Central memory CD8-positive, alpha-beta T cell (primary cell): ENCODE data around the gene FHIT.
"Not testable (repeated sequence)": the region's sequence is repeated elsewhere in the genome, so short reads cannot be mapped to it uniquely, and the experiment has no call there.

Experiments
- ATAC-seq: fragments of 150-1000 bp; cut with Tn5 transposase; replicated peaks from 2 replicates; pipeline ENCODE4 v1.10.0; 2022; ENCODE audit warnings: mild to moderate bottlenecking, moderate FRiP score, moderate number of reproducible peaks; ENCODE audit not compliant: poor library complexity, severe bottlenecking; ENCODE audit errors: extremely low read depth
- DNase-seq, 2 donors: peaks; one replicate each; pipeline ENCODE4 v3.0.0; 2021; ENCODE audit warnings: low spot score in 2 of 2
- H3K27ac Mint-ChIP-seq: one replicate; pipeline ENCODE4 v1.8.0; 2022; ENCODE audit warnings: low read depth, mild to moderate bottlenecking, moderate library complexity, mixed read lengths
- H3K27me3 Mint-ChIP-seq: one replicate; pipeline ENCODE4 v1.8.0; 2022; ENCODE audit warnings: mixed read lengths
- H3K36me3 Mint-ChIP-seq: one replicate; pipeline ENCODE4 v1.8.0; 2022; ENCODE audit warnings: mild to moderate bottlenecking, moderate library complexity, mixed read lengths; ENCODE audit not compliant: insufficient read depth
- H3K4me1 Mint-ChIP-seq: one replicate; pipeline ENCODE4 v1.8.0; 2022; ENCODE audit warnings: mixed read lengths
- H3K4me3 Mint-ChIP-seq: one replicate; pipeline ENCODE4 v1.8.0; 2022; ENCODE audit warnings: mild to moderate bottlenecking, moderate library complexity, mixed read lengths
- H3K9me3 Mint-ChIP-seq: one replicate; pipeline ENCODE4 v1.8.0; 2022; ENCODE audit warnings: mixed read lengths

The FHIT gene

DNA sequence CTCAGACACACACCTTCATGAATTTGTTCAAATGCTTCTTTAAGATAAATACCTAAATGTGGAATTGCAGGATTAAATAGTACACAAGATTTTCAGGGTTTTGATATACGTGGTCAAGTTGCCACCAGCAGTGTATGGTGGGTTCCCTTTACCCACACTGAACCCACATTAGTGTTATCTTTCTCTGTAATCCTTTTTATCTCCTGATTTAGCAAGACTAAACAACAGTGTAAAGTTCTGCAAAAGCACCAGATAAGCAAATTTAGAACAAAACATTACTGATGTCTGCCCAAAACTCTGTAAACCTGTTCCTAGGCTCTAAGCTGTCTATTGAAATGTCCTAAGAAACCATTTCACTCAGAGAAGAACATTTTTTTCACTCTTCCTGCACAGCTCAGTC is 352.9 kb downstream of the FHIT start:
- ATAC-seq (no peak), DNase-seq (no peak)
- Mint-ChIP-seq H3K4me1 (no peaks in the 10 kb centered on the region), H3K27me3 (no peaks in the 10 kb centered on the region), H3K9me3 (no peaks in the 10 kb centered on the region), H3K36me3 (no peaks in the 10 kb centered on the region), H3K4me3 (no peak overlapping the region), H3K27ac (no peak overlapping the region)

DNA sequence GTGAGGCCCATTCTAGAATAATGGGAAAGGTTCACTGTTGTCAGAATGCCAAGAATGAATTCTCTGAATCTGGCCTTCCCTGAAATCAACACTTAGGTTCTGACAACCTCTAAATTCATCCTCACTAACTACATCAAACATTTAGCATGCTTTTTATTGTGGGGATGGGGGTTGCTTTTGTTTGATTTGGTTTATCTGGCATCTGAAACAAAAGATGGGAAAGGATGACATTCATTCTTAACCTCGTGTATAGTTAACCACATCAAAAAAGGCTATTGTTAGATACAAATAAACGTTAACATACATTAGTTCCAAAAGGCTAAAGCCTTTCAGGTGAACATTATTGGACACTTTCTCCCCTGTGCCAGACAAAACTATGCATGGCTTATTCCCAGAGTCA is 357.3 kb downstream of the FHIT start:
- H3K27me3 Mint-ChIP-seq = no peaks in the 10 kb centered on the region
- H3K27ac Mint-ChIP-seq = no peak overlapping the region
- no peak for ATAC-seq
- H3K36me3 Mint-ChIP-seq = no peaks in the 10 kb centered on the region
- no peak for DNase-seq
- no peak overlapping the region for H3K4me3 Mint-ChIP-seq
- peaks cover 4% of the 10 kb centered on the region for H3K9me3 Mint-ChIP-seq
- H3K4me1 Mint-ChIP-seq = no peaks in the 10 kb centered on the region

DNA sequence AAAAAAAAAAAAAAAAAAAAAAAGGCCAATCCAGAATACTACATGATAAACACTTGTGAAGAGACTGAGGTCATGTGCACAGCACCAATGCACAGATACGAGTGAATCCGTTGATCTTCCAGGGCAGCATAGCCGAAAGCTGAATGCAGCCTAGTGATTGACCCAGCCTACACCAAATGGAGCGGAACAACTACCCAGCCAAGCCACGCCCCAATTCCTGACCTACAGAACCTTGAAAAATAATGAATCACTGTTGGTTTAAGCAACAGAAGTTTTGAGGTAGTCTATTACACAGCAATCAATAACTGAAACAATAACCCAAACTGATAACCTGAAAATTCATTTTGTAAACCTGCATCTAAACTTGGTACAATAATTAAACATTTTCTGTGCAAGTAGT is 361.0 kb downstream of the FHIT start:
- no peak overlapping the region for H3K4me3 Mint-ChIP-seq
- peaks cover 6% of the 10 kb centered on the region for H3K9me3 Mint-ChIP-seq
- ATAC-seq (no peak), DNase-seq (no peak)
- no peaks in the 10 kb centered on the region for H3K36me3 Mint-ChIP-seq
- H3K4me1 Mint-ChIP-seq = no peaks in the 10 kb centered on the region
- H3K27ac Mint-ChIP-seq = no peak overlapping the region
- no peaks in the 10 kb centered on the region for H3K27me3 Mint-ChIP-seq

DNA sequence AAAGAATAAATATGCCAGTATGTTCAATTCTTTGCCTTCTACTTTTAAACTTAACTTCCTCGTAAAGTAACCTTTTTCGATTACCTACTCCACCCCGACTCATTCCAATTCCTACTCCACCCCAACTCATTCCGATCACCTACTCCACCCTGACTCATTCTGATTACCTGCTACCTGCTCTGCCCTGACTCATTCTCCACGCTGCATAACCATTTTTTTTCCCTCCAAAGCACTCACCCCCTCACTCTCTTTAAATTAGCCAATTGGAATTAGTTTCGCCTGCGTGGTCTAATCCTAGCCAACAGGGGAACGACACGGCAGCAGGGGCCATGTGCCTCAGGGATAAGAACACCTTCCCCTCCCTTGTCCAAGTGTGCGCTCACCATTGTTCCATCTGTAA is 362.3 kb downstream of the FHIT start:
- not testable (repeated sequence) for H3K27me3 Mint-ChIP-seq

DNA sequence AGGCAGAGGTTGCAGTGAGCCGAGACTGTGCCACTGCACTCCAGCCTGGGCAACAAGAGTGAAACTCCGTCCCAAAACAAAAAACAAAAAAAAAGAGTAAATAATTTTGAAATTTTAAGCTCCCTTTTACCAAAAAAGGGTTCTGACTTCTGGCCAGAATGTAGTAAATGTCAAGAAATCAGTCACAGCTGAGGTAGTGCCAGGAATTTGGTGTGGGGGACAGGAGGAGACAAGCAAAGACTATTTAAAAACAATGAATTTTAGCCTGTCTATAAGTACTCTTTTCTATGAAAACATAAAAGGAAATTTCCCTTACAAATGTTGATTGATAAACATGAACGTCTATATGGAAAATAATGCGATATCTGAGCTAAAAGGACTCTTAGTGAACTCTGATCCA is 363.7 kb downstream of the FHIT start:
- no peaks in the 10 kb centered on the region for H3K36me3 Mint-ChIP-seq
- H3K9me3 Mint-ChIP-seq = peaks cover 15% of the 10 kb centered on the region
- ATAC-seq = no peak
- H3K27ac Mint-ChIP-seq = no peak overlapping the region
- H3K27me3 Mint-ChIP-seq = no peaks in the 10 kb centered on the region
- no peaks in the 10 kb centered on the region for H3K4me1 Mint-ChIP-seq
- no peak overlapping the region for H3K4me3 Mint-ChIP-seq
- DNase-seq = no peak

More for the DNA sequence above, 362.3 kb downstream of the FHIT start:
- not testable (repeated sequence) for H3K36me3 Mint-ChIP-seq, H3K9me3 Mint-ChIP-seq, DNase-seq, H3K4me3 Mint-ChIP-seq, H3K27ac Mint-ChIP-seq, ATAC-seq, H3K4me1 Mint-ChIP-seq

DNA sequence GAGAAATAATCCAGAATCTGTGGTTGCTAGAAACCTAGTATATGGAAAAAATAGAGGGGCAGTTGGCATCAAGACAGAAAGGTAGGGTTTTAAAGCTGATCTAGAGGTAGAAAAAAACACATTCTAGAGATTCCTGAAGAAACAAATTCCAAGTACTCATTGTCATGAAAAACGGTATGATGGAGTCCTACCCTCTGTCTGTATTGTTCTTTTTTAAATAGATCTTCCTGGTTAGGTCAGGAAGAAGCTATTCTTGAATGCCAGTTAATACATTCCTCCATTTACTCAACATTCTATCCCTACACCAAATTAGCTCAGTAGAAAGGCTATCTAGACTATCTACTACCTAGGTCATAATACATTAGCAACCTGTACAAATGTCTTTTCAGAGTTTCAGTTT is 364.7 kb downstream of the FHIT start:
- H3K27ac Mint-ChIP-seq = no peak overlapping the region
- H3K27me3 Mint-ChIP-seq = no peaks in the 10 kb centered on the region
- no peaks in the 10 kb centered on the region for H3K4me1 Mint-ChIP-seq
- H3K9me3 Mint-ChIP-seq = peaks cover 20% of the 10 kb centered on the region
- H3K4me3 Mint-ChIP-seq = no peak overlapping the region
- H3K36me3 Mint-ChIP-seq = no peaks in the 10 kb centered on the region
- no peak for DNase-seq
- ATAC-seq = no peak

DNA sequence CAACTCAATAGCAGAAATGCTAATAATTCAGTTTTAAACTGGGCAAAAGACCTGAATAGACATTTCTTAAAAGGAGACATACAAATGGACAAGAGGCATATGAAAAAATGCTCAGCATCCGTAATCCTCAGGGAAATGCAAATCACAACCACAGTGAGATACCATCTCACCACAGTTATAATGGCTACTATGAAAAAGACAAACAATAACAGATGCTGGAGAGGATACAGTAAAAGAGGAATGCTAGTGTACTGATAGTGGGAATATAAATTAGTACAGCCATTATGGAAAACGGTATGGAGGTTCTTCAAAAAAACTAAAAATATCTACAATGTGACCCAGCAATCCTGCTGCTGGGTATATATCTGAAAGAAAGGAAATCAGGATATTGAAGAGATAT is 367.2 kb downstream of the FHIT start:
- Mint-ChIP-seq H3K4me1 (no peaks in the 10 kb centered on the region), H3K36me3 (no peaks in the 10 kb centered on the region), H3K4me3 (no peak overlapping the region), H3K27me3 (no peaks in the 10 kb centered on the region), H3K9me3 (peaks cover 21% of the 10 kb centered on the region), H3K27ac (no peak overlapping the region)
- DNase-seq = no peak
- no peak for ATAC-seq

DNA sequence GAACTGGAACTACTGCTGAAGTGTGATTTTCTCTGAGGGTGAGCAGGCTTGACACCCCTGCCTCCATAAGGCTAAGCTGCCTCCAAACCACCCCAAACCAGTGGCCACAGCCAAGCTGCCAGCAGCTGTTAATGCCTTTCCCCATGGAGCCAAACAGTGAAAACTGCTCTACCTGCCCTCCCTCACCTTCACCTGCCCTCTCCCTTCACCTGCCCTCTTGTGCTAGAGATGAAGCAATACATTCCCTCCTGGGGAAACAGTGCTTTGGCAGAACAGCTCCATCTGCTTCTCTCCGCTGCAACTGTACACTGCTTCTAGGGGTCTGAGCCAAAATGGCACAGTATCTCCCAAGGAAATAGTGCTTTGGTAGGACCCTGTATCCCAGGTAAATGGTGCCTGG is 374.1 kb downstream of the FHIT start:
- H3K36me3 Mint-ChIP-seq = no peaks in the 10 kb centered on the region
- no peaks in the 10 kb centered on the region for H3K4me1 Mint-ChIP-seq
- DNase-seq = no peak
- H3K9me3 Mint-ChIP-seq = peaks cover 16% of the 10 kb centered on the region
- no peak for ATAC-seq
- no peak overlapping the region for H3K4me3 Mint-ChIP-seq
- H3K27ac Mint-ChIP-seq = no peak overlapping the region
- H3K27me3 Mint-ChIP-seq = no peaks in the 10 kb centered on the region

DNA sequence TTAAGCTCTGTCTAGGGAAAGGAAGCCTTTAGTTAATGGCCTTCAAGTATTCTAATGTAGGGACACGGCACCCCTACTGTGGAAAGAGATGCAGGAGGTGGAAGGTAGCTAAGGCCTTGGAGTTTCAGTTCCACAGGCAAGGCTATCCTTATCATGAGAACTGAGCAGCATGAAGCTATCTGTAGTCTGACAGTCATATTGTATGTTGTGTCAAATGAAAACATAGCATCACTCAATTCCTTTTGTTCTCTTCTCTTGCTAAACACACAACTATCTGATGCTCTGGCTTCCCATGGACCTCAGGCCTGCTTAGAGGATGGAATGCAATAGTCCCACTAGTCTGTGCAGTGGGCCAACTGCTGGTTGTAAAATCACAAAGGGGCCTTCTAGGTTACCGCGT is 380.9 kb downstream of the FHIT start:
- DNase-seq = no peak
- H3K9me3 Mint-ChIP-seq = peaks cover 12% of the 10 kb centered on the region
- no peak for ATAC-seq
- H3K4me3 Mint-ChIP-seq = no peak overlapping the region
- no peaks in the 10 kb centered on the region for H3K27me3 Mint-ChIP-seq
- H3K36me3 Mint-ChIP-seq = no peaks in the 10 kb centered on the region
- no peak overlapping the region for H3K27ac Mint-ChIP-seq
- H3K4me1 Mint-ChIP-seq = no peaks in the 10 kb centered on the region

DNA sequence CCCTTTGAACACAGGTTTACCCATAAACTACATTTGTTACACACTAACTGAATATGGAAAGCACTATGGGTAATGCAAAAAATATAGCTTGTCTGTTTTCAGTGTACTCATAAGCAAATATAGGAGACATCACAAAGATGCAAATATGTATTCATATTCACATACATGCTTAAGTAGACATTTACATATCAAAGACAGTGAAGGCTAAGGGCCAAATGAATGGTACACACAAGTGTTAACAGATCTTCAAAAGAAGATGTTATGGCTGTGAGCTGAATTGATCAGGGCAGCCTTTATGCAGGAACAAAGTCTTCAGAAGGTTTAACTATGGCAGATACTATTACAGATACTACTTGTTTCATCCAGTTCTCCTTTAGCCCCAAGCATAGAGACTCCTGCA is 384.1 kb downstream of the FHIT start:
- DNase-seq = no peak
- Mint-ChIP-seq H3K36me3 (no peaks in the 10 kb centered on the region), H3K27ac (no peak overlapping the region), H3K27me3 (no peaks in the 10 kb centered on the region), H3K9me3 (peaks cover 18% of the 10 kb centered on the region), H3K4me1 (no peaks in the 10 kb centered on the region), H3K4me3 (no peak overlapping the region)
- no peak for ATAC-seq

DNA sequence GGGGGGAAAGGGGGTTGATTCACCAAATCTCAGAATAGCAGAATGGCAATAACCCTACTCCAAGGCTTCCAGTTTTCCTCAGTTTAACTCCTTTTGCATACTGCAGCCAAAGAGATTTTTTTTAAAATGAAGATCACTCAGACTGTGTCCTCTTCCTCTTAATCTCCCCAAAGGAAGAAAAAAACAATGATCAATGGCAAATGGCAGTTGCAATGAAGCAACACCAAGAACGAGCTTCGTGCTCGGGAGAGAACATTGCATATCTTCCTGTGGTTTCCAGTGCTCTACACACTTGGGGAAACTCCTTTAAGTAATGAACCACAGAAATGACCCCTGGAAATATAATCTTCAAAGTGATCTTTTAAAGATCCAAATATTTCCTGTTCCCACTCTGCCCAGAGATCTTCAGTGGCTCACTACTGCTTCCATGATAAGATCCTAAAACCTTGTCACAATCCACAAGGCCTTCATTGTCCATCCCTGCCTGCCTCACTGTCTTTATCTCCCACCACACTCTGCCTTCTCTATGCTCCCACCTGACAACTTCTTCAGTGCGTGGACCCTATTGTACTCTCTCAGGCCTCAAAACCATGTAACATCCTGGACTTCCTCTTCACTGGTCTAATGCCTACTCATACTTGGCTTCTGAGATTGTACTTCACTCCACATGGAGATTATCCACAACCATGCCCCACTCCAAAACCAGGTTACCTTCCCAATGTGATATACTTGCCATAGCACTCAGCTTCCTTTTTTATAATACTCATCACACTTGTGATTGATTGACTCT is 394.8 kb downstream of the FHIT start:
- no peaks in the 10 kb centered on the region for H3K36me3 Mint-ChIP-seq
- H3K27ac Mint-ChIP-seq = no peak overlapping the region
- H3K9me3 Mint-ChIP-seq = peaks cover 6% of the 10 kb centered on the region
- H3K4me1 Mint-ChIP-seq = no peaks in the 10 kb centered on the region
- ATAC-seq (no peak), DNase-seq (no peak)
- H3K4me3 Mint-ChIP-seq = no peak overlapping the region
- H3K27me3 Mint-ChIP-seq = no peaks in the 10 kb centered on the region

DNA sequence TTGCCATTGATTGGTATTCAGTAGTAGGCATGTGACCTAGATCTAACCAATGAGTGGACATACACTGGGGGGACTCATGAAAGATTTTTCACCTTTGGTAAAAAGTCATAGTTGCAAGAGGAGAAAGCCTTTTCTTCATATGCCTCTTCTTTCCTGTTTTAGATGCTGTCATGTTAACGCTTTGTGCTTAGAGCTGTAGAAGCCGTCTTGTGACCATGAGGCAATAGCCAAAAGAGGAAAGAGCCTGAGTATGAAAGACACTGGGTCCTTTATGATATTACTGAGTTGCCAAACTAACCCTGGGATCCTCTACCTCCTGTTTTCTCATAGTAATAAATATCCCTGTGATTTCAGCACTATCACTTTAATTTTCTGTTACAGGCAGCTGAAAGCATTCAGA is 396.0 kb downstream of the FHIT start:
- H3K9me3 Mint-ChIP-seq = peaks cover 10% of the 10 kb centered on the region
- no peaks in the 10 kb centered on the region for H3K36me3 Mint-ChIP-seq
- DNase-seq (no peak), ATAC-seq (no peak)
- no peak overlapping the region for H3K4me3 Mint-ChIP-seq
- no peaks in the 10 kb centered on the region for H3K27me3 Mint-ChIP-seq
- no peaks in the 10 kb centered on the region for H3K4me1 Mint-ChIP-seq
- H3K27ac Mint-ChIP-seq = no peak overlapping the region

DNA sequence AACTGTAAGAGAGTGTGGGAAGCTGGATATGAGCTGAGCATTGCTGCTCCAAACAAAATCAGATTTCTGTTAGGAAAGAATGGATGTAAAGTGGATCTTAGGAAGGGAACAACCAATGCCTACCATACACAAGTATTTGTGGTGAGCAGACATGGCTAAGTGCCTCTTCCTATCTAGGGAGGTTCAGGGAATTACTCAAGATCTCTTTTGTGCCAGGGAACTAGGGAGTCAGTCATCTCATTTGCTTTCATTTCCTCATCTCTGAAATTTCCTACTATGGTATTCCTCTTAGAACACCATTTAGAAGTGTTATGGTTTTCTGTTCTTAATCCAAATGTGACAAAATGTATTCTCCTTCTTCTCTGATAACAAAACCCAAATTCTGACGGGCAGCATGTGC is 396.5 kb downstream of the FHIT start:
- H3K36me3 Mint-ChIP-seq = no peaks in the 10 kb centered on the region
- H3K4me1 Mint-ChIP-seq = no peaks in the 10 kb centered on the region
- H3K27ac Mint-ChIP-seq = no peak overlapping the region
- ATAC-seq = no peak
- peaks cover 14% of the 10 kb centered on the region for H3K9me3 Mint-ChIP-seq
- no peak for DNase-seq
- no peak overlapping the region for H3K4me3 Mint-ChIP-seq
- no peaks in the 10 kb centered on the region for H3K27me3 Mint-ChIP-seq
